ENCODE measurements around the gene SP140. TPM values are rescaled to one million over a fixed set of nuclear protein-coding genes. Genes with fewer than 3 reads are reported as not detected.

SP140 gene
- total RNA-seq, 2 donors from 2014 or later = 1.7 to 2.2 TPM

- Histone ChIP-seq H3K36me3 (no peaks in the 10 kb centered on the region), H3K4me3 (no peak overlapping the region), H3K9me3 (no peaks in the 10 kb centered on the region), H3K4me1 (no peaks in the 10 kb centered on the region), H3K27ac (no peak overlapping the region), H3K9ac (ENCODE audit: low read depth in 2 of 2, low read length in 2 of 2) (no peak overlapping the region), H3K27me3 (no peaks in the 10 kb centered on the region)
- TF ChIP-seq, protein P1, sequence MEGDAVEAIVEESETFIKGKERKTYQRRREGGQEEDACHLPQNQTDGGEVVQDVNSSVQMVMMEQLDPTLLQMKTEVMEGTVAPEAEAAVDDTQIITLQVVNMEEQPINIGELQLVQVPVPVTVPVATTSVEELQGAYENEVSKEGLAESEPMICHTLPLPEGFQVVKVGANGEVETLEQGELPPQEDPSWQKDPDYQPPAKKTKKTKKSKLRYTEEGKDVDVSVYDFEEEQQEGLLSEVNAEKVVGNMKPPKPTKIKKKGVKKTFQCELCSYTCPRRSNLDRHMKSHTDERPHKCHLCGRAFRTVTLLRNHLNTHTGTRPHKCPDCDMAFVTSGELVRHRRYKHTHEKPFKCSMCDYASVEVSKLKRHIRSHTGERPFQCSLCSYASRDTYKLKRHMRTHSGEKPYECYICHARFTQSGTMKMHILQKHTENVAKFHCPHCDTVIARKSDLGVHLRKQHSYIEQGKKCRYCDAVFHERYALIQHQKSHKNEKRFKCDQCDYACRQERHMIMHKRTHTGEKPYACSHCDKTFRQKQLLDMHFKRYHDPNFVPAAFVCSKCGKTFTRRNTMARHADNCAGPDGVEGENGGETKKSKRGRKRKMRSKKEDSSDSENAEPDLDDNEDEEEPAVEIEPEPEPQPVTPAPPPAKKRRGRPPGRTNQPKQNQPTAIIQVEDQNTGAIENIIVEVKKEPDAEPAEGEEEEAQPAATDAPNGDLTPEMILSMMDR (IDR thresholded peaks at IDR 0.05) = no peak
- intact Hi-C loops (cut with DNase I) = no loop called here
- DNase-seq = no peak
Measured at GRCh38 chr2:230317366-230317765, 91.8 kb downstream of the SP140 start.

DNA sequence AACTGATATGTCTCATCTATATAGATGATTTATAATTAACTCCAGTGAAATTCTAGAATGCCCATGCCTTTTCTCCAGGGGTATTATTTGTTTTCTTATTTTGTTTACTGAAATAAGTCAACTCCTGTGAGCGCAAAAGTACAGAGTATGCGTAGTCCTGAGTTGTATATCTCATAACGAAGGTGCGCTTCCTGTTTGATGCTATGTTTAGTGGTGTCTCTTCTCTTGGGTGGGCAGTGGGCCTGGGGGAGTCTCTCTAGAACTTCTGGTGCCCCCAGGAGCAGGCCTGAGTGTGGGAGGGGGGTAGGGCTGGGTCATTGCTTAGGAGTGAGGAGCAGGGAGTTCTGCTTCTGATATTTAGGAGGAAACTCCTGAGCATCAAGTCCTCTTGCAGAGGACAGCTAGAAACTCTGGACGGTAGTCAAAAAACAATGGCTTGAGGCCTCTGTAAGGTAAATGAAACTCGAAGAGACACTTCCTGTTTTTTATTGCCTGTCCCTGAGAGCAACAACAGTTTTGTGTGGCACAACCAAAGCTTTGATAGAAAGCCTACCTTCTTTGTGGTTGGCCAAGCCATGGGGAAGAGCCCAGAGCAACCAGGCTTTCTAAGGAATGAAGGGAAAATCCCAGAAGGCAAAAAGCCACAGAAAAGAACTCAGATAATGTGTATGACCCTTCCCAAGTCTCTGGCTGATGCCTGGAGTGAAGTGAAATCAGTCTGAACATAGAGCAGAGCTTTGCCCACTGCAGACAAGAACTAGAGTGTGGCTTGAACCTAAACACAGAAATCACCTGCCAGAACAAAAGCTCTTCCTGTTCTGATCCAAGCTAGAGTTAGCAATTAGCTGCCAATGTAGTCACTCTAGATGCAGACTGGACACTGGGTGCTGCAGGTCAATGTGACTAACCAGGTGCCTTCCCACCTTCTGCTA, 92.9 kb downstream of the SP140 start:
- Histone ChIP-seq H3K36me3 (no peaks in the 10 kb centered on the region), H3K27ac (no peak overlapping the region), H3K4me3 (no peak overlapping the region), H3K4me1 (no peaks in the 10 kb centered on the region), H3K27me3 (no peaks in the 10 kb centered on the region), H3K9ac (ENCODE audit: low read depth in 2 of 2, low read length in 2 of 2) (no peak overlapping the region), H3K9me3 (no peaks in the 10 kb centered on the region)
- intact Hi-C loops (cut with DNase I) = no loop called here
- TF ChIP-seq, protein P1 (IDR thresholded peaks at IDR 0.05) = no peak
- no peak for DNase-seq

DNA sequence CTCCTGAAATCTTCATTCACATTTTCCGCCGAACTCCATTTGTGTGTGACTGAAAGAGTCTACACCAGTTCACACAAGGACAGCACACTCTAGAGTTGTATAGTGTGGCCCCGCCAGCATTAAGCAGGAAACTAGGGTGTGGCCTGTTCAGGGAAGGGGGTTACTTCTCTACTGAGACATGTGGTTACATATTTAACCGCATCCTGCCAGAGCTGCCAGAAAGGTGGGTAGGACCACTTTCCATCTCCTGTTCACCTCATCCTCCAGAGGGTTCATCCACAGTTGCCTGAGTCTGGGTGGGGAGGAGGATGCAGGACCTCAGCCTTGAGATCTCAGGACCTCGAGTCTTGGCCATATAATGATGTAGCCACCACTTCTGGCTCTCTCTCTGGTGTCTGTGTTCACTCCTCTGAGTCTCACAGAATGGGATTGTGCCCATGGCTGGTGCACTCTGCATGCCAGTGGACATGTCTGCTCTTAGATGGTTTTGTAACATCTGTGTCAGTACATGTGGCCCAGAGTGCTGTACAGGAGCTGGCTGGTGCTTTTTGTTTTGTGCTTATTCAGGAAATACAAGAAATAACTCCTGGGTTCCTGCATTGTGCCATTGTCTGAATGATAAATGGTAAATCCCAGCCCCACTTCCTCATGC, 93.8 kb downstream of the SP140 start:
- DNase-seq = no peak
- no peak overlapping the region for H3K9ac ChIP-seq (ENCODE audit: low read depth in 2 of 2, low read length in 2 of 2)
- H3K36me3 ChIP-seq = no peaks in the 10 kb centered on the region
- no peaks in the 10 kb centered on the region for H3K9me3 ChIP-seq
- H3K27me3 ChIP-seq = no peaks in the 10 kb centered on the region
- TF ChIP-seq, protein P1 (IDR thresholded peaks at IDR 0.05) = no peak
- intact Hi-C loops (cut with DNase I) = no loop called here
- H3K4me1 ChIP-seq = no peaks in the 10 kb centered on the region
- H3K4me3 ChIP-seq = no peak overlapping the region
- H3K27ac ChIP-seq = no peak overlapping the region

DNA sequence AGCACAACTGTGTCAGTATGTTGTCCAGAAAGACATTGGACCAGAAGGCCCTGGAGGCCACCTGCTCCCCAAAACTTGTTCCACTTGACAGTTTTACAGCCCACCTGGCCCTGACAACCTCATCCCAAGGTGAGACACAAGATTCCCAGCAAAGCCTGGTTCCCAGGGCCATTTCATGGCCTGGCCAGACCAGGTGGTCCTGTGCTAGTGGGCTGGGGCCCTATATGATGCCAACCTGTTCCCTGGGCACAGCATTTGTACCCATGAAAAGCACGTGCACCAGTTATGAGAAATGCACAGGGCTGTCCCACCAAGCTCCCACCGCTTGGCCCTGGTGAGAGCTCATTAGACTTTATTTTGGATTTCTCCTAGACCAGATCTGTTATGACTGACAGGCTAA, 95.5 kb downstream of the SP140 start:
- TF ChIP-seq, protein P1 (IDR thresholded peaks at IDR 0.05) = no peak
- H3K9me3 ChIP-seq = no peaks in the 10 kb centered on the region
- intact Hi-C loops (cut with DNase I) = loop anchor here (10.0 kb wide), 1 partner anchor 94 kb away; the partner anchor contains the start of gene SP100
- H3K36me3 ChIP-seq = no peaks in the 10 kb centered on the region
- no peaks in the 10 kb centered on the region for H3K4me1 ChIP-seq
- H3K4me3 ChIP-seq = no peak overlapping the region
- H3K27me3 ChIP-seq = no peaks in the 10 kb centered on the region
- H3K9ac ChIP-seq (ENCODE audit: low read depth in 2 of 2, low read length in 2 of 2) = no peak overlapping the region
- no peak for DNase-seq
- no peak overlapping the region for H3K27ac ChIP-seq

GRCh38 chr2:230322561-230323384, 97.2 kb downstream of the SP140 start:
- H3K27me3 ChIP-seq = no peaks in the 10 kb centered on the region
- no peaks in the 10 kb centered on the region for H3K9me3 ChIP-seq
- H3K36me3 ChIP-seq = no peaks in the 10 kb centered on the region
- intact Hi-C loops (cut with DNase I) = loop anchor here (10.0 kb wide), 1 partner anchor 92 kb away; the partner anchor contains the start of gene SP100
- no peak overlapping the region for H3K27ac ChIP-seq
- no peak overlapping the region for H3K9ac ChIP-seq (ENCODE audit: low read depth in 2 of 2, low read length in 2 of 2)
- no peak for DNase-seq
- H3K4me3 ChIP-seq = no peak overlapping the region
- TF ChIP-seq, protein P1 (IDR thresholded peaks at IDR 0.05) = no peak
- no peaks in the 10 kb centered on the region for H3K4me1 ChIP-seq

Measured in colonic mucosa (tissue), 4 donors.